ENCODE data around the gene MAP3K1.
"Not testable (repeated sequence)": the region's sequence is repeated elsewhere in the genome, so short reads cannot be mapped to it uniquely, and the experiment has no call there.

The MAP3K1 gene

GRCh38 chr5:56816546-56817081 lies 1.3 kb downstream of the MAP3K1 start:
- peak in 1 of 2 experiments; percentile 19 for DNase-seq

GRCh38 chr5:56817263-56818014 lies 2.1 kb downstream of the MAP3K1 start:
- no peak for DNase-seq

- no peak for DNase-seq
Measured at GRCh38 chr5:56818450-56819037, 3.2 kb downstream of the MAP3K1 start.

GRCh38 chr5:56819060-56819881 lies 3.9 kb downstream of the MAP3K1 start:
- no peak for DNase-seq

GRCh38 chr5:56821868-56822267 lies 6.5 kb downstream of the MAP3K1 start:
- DNase-seq, result not testable (repeated sequence)

- DNase-seq, result no peak
Measured at GRCh38 chr5:56822981-56823380, 7.6 kb downstream of the MAP3K1 start.

GRCh38 chr5:56824019-56824418 lies 8.7 kb downstream of the MAP3K1 start:
- DNase-seq, result no peak

GRCh38 chr5:56825222-56825824 lies 10.0 kb downstream of the MAP3K1 start:
- no peak for DNase-seq

- no peak for DNase-seq
Measured at GRCh38 chr5:56827049-56827448, 11.7 kb downstream of the MAP3K1 start.

GRCh38 chr5:56827924-56828323 lies 12.6 kb downstream of the MAP3K1 start:
- no peak for DNase-seq

- no peak for DNase-seq
Measured at GRCh38 chr5:56829137-56829908, 14.0 kb downstream of the MAP3K1 start.

GRCh38 chr5:56831773-56832172 lies 16.4 kb downstream of the MAP3K1 start:
- no peak for DNase-seq

GRCh38 chr5:56833325-56833724 lies 18.0 kb downstream of the MAP3K1 start:
- DNase-seq, result no peak

GRCh38 chr5:56837381-56837780 lies 22.0 kb downstream of the MAP3K1 start:
- no peak for DNase-seq

GRCh38 chr5:56837956-56838355 lies 22.6 kb downstream of the MAP3K1 start:
- no peak for DNase-seq

GRCh38 chr5:56838409-56839039 lies 23.2 kb downstream of the MAP3K1 start:
- peak in 1 of 2 experiments; percentile 32 for DNase-seq

- DNase-seq, result no peak
Measured at GRCh38 chr5:56839062-56839461, 23.7 kb downstream of the MAP3K1 start.

- no peak for DNase-seq
Measured at GRCh38 chr5:56840597-56840996, 25.2 kb downstream of the MAP3K1 start.

GRCh38 chr5:56845277-56845676 lies 29.9 kb downstream of the MAP3K1 start:
- no peak for DNase-seq

GRCh38 chr5:56845904-56846480 lies 30.6 kb downstream of the MAP3K1 start:
- DNase-seq, result no peak

- no peak for DNase-seq
Measured at GRCh38 chr5:56848206-56848605, 32.9 kb downstream of the MAP3K1 start.
